ENCODE results near the gene VCAM1.

VCAM1 gene

GRCh38 chr1:100767176-100767890, 47.8 kb downstream of the VCAM1 start:
- DNase-seq (ENCODE audit: low read depth), result no peak
- TF ChIP-seq CTCF (IDR thresholded peaks at IDR 0.05; ENCODE audit: control insufficient read depth, insufficient read depth, low read depth, low read length, missing control alignments), result no peak
- H3K4me3 ChIP-seq (ENCODE audit: control insufficient read depth, low read depth, low read length), result no peak overlapping the region

- TF ChIP-seq CTCF (IDR thresholded peaks at IDR 0.05; ENCODE audit: control insufficient read depth, insufficient read depth, low read depth, low read length, missing control alignments), result no peak
- DNase-seq (ENCODE audit: low read depth), result no peak
- H3K4me3 ChIP-seq (ENCODE audit: control insufficient read depth, low read depth, low read length), result no peak overlapping the region
Measured at GRCh38 chr1:100769323-100769722, 49.8 kb downstream of the VCAM1 start.

DNA sequence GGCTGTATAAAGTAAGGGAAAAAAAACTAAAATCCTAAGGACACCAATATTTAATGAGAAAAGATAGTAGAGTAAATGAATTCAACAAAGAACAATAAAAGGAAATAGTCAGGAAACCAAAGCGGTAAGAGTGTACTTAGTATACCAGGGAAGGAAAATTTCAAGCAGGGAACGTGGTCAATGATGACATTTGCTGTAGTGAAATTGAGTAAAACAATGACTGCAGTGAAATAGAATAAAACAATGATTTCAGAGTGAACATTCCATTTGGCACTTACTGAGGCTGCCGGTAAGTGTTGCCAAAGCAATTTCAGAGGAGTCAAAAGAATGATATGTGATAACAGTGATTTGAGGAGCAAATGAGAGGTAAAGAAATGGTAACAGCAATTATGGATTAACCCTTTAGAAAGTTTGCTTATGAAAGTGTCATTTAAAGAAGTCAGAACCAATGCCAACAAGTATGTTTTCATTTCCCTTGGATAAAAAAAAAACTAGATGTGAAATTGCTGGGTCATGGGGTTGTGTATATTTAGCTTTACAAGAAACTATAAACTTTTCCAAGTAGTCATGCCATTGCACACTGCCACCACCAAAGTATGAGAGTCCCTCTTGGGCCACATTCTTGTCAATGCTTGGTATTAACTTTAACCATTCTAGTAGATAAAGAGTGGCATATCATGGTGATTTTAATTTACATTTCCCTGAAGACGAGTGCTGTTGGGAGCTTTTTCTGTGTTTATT, 50.5 kb downstream of the VCAM1 start:
- no peak for DNase-seq (ENCODE audit: low read depth)
- no peak overlapping the region for H3K4me3 ChIP-seq (ENCODE audit: control insufficient read depth, low read depth, low read length)
- TF ChIP-seq CTCF (IDR thresholded peaks at IDR 0.05; ENCODE audit: control insufficient read depth, insufficient read depth, low read depth, low read length, missing control alignments), result no peak

- no peak for DNase-seq (ENCODE audit: low read depth)
- H3K4me3 ChIP-seq (ENCODE audit: control insufficient read depth, low read depth, low read length), result no peak overlapping the region
- TF ChIP-seq CTCF (IDR thresholded peaks at IDR 0.05; ENCODE audit: control insufficient read depth, insufficient read depth, low read depth, low read length, missing control alignments), result no peak
Measured at GRCh38 chr1:100773444-100773843, 53.9 kb downstream of the VCAM1 start.

DNA sequence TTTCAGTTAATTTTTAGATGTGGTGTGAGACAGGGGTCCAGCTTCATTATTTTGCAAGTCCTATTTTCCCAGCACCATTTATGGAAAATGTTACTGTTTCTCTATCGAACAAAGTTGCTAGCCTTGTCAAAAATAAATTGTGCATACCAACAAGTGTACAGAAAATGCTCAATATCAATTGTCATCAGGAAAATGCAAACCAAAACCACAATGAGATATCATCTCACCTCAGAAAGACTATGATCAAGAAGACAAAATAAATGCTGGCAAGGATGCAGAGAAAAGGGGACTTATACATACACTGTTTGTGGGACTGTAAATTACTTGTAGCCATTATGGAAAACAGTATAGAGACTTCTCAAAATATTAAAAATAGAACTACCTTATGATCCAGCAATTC, 54.8 kb downstream of the VCAM1 start:
- no peak overlapping the region for H3K4me3 ChIP-seq (ENCODE audit: control insufficient read depth, low read depth, low read length)
- no peak for DNase-seq (ENCODE audit: low read depth)
- no peak for TF ChIP-seq CTCF (IDR thresholded peaks at IDR 0.05; ENCODE audit: control insufficient read depth, insufficient read depth, low read depth, low read length, missing control alignments)

DNA sequence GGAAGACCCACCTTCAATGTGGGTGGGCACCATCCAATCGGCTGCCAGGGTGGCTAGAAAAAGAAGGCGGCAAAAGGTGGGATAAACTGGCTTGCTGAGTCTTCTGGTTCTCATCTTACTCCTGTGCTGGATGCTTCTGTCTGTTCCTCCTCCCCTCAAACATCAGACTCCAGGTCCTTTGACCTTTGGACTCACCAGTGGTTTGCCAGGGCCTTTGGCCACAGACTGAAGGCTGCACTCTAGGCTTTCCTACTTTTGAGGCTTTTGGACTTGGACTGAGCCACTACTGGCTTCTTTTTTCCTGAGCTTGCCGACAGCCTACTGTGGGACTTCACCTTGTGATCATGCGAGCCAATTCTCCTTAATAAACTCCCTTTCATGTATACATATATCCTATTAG, 55.9 kb downstream of the VCAM1 start:
- no peak for TF ChIP-seq CTCF (IDR thresholded peaks at IDR 0.05; ENCODE audit: control insufficient read depth, insufficient read depth, low read depth, low read length, missing control alignments)
- no peak overlapping the region for H3K4me3 ChIP-seq (ENCODE audit: control insufficient read depth, low read depth, low read length)
- DNase-seq (ENCODE audit: low read depth), result no peak
